Thymus (tissue), 11 donors: ENCODE results near the gene PGC. TPM values are rescaled to one million over a fixed set of nuclear protein-coding genes. Genes with fewer than 3 reads are reported as not detected.

Source experiments
- DNase-seq, 9 donors: peaks; one replicate each; pipeline ENCODE4 v3.0.0-alpha.2; 2013; ENCODE audit warnings: low spot score in 9 of 9, low read depth in 6 of 9, missing footprints in 1 of 9
- H3K27ac ChIP-seq, 2 donors: one replicate each; pipeline ENCODE4 v1.5.1; 2013; ENCODE audit warnings: control low read depth in 1 of 2, low read depth in 1 of 2, low read length in 1 of 2, mild to moderate bottlenecking in 1 of 2, moderate library complexity in 1 of 2
- H3K27me3 ChIP-seq, 2 donors: one replicate each; pipeline ENCODE4 v1.5.1; 2013; ENCODE audit warnings: low read length in 1 of 2; ENCODE audit not compliant: control insufficient read depth in 2 of 2, insufficient read depth in 1 of 2
- H3K36me3 ChIP-seq, 2 donors: one replicate each; pipeline ENCODE4 v1.5.1; 2013; ENCODE audit warnings: low read length in 1 of 2, mild to moderate bottlenecking in 1 of 2, moderate library complexity in 1 of 2; ENCODE audit not compliant: control insufficient read depth in 2 of 2, insufficient read depth in 2 of 2
- H3K4me1 ChIP-seq, 2 donors: one replicate each; pipeline ENCODE4 v1.5.1; 2013; ENCODE audit warnings: low read length in 2 of 2; ENCODE audit not compliant: control insufficient read depth in 2 of 2, insufficient read depth in 2 of 2
- H3K4me3 ChIP-seq, 2 donors: one replicate each; pipeline ENCODE4 v1.5.1; 2013; ENCODE audit warnings: low read length in 2 of 2, control low read depth in 1 of 2, mild to moderate bottlenecking in 1 of 2
- H3K9me3 ChIP-seq, 2 donors: one replicate each; pipeline ENCODE4 v1.5.1; 2013; ENCODE audit warnings: low read length in 1 of 2, mild to moderate bottlenecking in 1 of 2; ENCODE audit not compliant: control insufficient read depth in 2 of 2, insufficient read depth in 1 of 2
- WGBS: extraction: QIAGEN DNeasy Blood & Tissue Kit; methylation state at CpG from one replicate; pipeline ENCODE4 v1.1.7; 2013; 5-methylcytosine and 5-hydroxymethylcytosine counted together
- polyA plus RNA-seq: library from polyadenylated mRNA; stranded (reverse); fragments of 200-250 nt; gene quantifications from one replicate; pipeline ENCODE4 v1.2.3, GENCODE V29; 2013
- total RNA-seq: library from RNA; stranded (reverse); fragments of 120-200 nt; gene quantifications from one replicate; pipeline ENCODE4 v1.2.4, GENCODE V29; 2013
- donor health status: healthy.

The PGC gene
- total and polyA plus RNA-seq, 2 donors: 0.28 to 0.73 TPM

GRCh38 chr6:41728073-41728936 lies 18.9 kb downstream of the PGC start:
- Histone ChIP-seq H3K27ac (no peak overlapping the region), H3K36me3 (no peaks in the 10 kb centered on the region), H3K4me1 (peaks cover 0 to 41% of the 10 kb centered on the region in 2 donors), H3K27me3 (peaks cover 0 to 16% of the 10 kb centered on the region in 2 donors), H3K4me3 (no peak overlapping the region), H3K9me3 (peaks cover 0 to 3% of the 10 kb centered on the region in 2 donors)
- peak in 1 of 9 donors; percentile 49 for DNase-seq
- WGBS: 86% methylated on average over 19 of the region's 19 CpGs

GRCh38 chr6:41727705-41728072 lies 19.5 kb downstream of the PGC start:
- Histone ChIP-seq H3K9me3 (no peaks in the 10 kb centered on the region), H3K36me3 (no peaks in the 10 kb centered on the region), H3K27ac (peak overlapping the region in 1 of 2 donors; percentile 5), H3K4me3 (no peak overlapping the region), H3K27me3 (peaks cover 0 to 13% of the 10 kb centered on the region in 2 donors), H3K4me1 (peaks cover 0 to 39% of the 10 kb centered on the region in 2 donors)
- 95% methylated on average over 3 of the region's 3 CpGs for WGBS
- no peak for DNase-seq

- Histone ChIP-seq H3K4me1 (peaks cover 0 to 36% of the 10 kb centered on the region in 2 donors), H3K27ac (no peak overlapping the region)
Measured at GRCh38 chr6:41726876-41727275, 20.3 kb downstream of the PGC start.

GRCh38 chr6:41724586-41725501 lies 22.4 kb downstream of the PGC start:
- no peaks in the 10 kb centered on the region for H3K9me3 ChIP-seq
- H3K27me3 ChIP-seq: peaks cover 0 to 10% of the 10 kb centered on the region in 2 donors
- no peak overlapping the region for H3K4me3 ChIP-seq
- DNase-seq: no peak
- no peak overlapping the region for H3K27ac ChIP-seq
- peaks cover 0 to 31% of the 10 kb centered on the region in 2 donors for H3K4me1 ChIP-seq
- WGBS: 86% methylated on average over 13 of the region's 13 CpGs
- no peaks in the 10 kb centered on the region for H3K36me3 ChIP-seq

More at GRCh38 chr6:41726876-41727275, 20.3 kb downstream of the PGC start:
- H3K4me3 ChIP-seq: no peak overlapping the region
- whole genome bisulfite sequencing: 81% methylated on average over 7 of the region's 7 CpGs
- no peak for DNase-seq
- peaks cover 0 to 10% of the 10 kb centered on the region in 2 donors for H3K27me3 ChIP-seq
- H3K36me3 ChIP-seq: no peaks in the 10 kb centered on the region
- no peaks in the 10 kb centered on the region for H3K9me3 ChIP-seq

GRCh38 chr6:41724228-41724580 lies 23.0 kb downstream of the PGC start:
- peaks cover 0 to 10% of the 10 kb centered on the region in 2 donors for H3K27me3 ChIP-seq
- DNase-seq: no peak
- no peak overlapping the region for H3K4me3 ChIP-seq
- no peak overlapping the region for H3K27ac ChIP-seq
- H3K4me1 ChIP-seq: peaks cover 0 to 31% of the 10 kb centered on the region in 2 donors
- 70% methylated on average over 7 of the region's 7 CpGs for WGBS
- no peaks in the 10 kb centered on the region for H3K36me3 ChIP-seq
- H3K9me3 ChIP-seq: no peaks in the 10 kb centered on the region

- DNase-seq: peak in 1 of 9 donors; percentile 38
- no peaks in the 10 kb centered on the region for H3K36me3 ChIP-seq
- no peaks in the 10 kb centered on the region for H3K9me3 ChIP-seq
- H3K27ac ChIP-seq: peak overlapping the region; percentile 32 to 46
- 46% methylated on average over 21 of the region's 21 CpGs for WGBS
- H3K27me3 ChIP-seq: peaks cover 0 to 10% of the 10 kb centered on the region in 2 donors
- H3K4me1 ChIP-seq: peaks cover 0 to 25% of the 10 kb centered on the region in 2 donors
- H3K4me3 ChIP-seq: no peak overlapping the region
Measured at GRCh38 chr6:41723530-41724227, 23.5 kb downstream of the PGC start.

- 76% methylated on average over 8 of the region's 8 CpGs for WGBS
Measured at GRCh38 chr6:41722969-41723529, 24.1 kb downstream of the PGC start.

GRCh38 chr6:41721414-41721813 lies 25.8 kb downstream of the PGC start:
- Histone ChIP-seq H3K9me3 (no peaks in the 10 kb centered on the region), H3K27ac (no peak overlapping the region), H3K4me1 (peaks cover 0 to 26% of the 10 kb centered on the region in 2 donors), H3K4me3 (no peak overlapping the region), H3K27me3 (peaks cover 0 to 10% of the 10 kb centered on the region in 2 donors), H3K36me3 (no peaks in the 10 kb centered on the region)
- 98% methylated on average over 3 of the region's 3 CpGs for WGBS
- no peak for DNase-seq

More at GRCh38 chr6:41722969-41723529, 24.1 kb downstream of the PGC start:
- no peak for DNase-seq
- no peaks in the 10 kb centered on the region for H3K9me3 ChIP-seq
- peaks cover 0 to 10% of the 10 kb centered on the region in 2 donors for H3K27me3 ChIP-seq
- no peak overlapping the region for H3K4me3 ChIP-seq
- peaks cover 0 to 19% of the 10 kb centered on the region in 2 donors for H3K4me1 ChIP-seq
- no peak overlapping the region for H3K27ac ChIP-seq
- no peaks in the 10 kb centered on the region for H3K36me3 ChIP-seq
